Globus pallidus (tissue), 1 donor: ENCODE results near the gene LAMB4.

Source experiments
- DNase-seq: peaks from one replicate; pipeline ENCODE4 v3.0.0-alpha.2; 2015; ENCODE audit warnings: low spot score

LAMB4 gene

DNA sequence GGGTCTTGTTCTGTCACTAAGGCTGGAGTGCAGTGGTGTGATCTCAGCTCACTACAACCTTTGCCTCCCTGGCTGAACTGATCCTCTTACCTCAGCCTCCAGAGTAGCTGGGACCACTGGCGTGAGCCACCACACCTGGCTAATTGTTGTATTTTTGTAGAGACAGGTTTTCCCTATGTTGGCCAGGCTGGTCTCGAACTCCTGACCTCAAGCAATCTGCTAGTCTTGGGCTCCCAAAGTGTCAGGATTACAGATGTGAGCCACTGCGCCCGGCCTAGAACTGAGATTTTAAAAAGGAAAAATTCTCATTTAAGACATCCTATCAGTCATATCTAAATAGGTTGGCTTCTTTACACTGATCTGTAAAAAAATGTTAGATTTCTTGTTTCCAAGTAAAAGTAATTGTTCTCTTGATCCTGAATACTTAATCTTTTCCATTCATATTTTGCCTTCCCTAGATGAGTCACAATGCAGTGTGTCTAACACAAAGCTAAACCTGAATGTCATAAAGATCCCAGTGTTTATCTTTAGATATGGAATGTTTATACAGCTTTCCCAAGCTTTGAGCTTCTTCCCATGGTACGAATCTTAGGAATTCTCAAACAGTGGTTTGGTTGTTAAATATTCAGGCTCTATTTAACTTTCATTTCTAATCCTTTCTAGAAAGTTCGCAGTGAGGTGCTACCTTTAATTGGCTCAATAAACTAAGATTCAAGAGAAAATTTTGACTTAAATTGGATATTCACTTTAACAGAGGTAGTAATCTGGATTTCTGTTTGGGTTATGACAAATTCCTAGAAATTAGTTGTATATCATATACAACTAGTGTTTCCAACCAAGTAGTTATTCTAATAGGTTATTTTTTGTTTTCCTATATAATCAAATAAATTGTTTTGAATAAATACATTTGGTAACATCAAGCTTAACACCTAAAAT, 115.1 kb downstream of the LAMB4 start:
- no peak for DNase-seq

DNA sequence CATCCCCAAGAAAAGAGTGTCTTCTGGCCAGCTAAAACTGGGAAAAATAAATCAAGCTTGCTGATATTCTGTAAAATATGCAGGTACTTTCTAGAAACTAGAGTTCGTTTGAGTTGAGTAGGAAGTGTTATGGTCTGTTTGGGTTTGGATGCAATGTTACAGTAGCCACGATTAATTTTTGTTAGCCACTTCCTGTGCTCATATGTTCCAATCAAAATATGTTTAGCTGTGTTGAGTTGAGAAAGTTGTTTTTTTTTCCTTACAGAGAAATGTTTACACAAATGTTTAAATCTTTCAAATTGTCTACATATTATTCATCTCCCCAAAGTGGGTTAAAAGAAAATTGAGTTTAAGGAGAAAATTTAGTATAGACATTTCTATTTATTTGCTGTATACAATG, 115.9 kb downstream of the LAMB4 start:
- DNase-seq: no peak

DNA sequence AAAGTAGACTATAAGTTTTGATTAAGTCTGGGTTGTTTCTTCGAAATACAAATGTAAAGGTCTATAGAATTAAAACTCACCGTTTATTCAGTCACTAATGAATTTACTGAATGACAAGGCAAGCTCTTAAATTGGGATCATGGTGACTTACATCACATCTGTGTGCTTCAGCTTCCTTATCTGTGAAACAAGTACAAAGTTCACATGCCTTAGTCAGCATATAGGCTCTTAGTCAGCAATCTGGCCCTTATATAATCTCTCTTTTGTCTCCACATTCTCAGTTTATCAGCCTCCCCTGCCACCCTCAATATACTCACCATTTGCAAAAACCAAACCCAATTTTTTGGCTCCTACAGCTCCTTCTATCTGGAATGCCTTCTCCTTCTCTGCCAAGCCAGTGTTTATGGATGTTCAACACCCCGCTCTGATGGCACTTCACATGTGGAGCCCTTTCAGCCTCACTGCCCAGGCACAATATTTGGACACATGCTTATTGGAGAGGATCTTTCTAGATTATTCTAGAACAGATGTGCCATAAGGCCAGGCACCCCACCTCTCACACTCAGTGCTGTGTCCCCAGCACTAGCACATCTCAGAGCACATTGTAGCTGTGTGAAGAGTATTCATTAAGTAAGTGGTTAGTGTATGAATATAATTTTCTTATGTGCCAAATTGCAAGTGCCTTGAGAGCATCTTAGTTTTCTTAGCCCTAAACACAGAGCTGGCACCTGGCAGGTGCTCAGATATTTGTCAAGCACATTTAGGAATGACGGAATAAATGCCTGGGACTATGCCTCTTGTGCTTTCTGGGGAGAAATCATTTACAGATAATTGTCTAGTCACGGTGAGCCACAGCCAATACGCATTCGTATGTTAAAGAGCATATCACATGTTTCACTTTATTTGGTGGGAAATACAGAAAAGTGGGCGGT, 117.4 kb downstream of the LAMB4 start:
- no peak for DNase-seq

DNA sequence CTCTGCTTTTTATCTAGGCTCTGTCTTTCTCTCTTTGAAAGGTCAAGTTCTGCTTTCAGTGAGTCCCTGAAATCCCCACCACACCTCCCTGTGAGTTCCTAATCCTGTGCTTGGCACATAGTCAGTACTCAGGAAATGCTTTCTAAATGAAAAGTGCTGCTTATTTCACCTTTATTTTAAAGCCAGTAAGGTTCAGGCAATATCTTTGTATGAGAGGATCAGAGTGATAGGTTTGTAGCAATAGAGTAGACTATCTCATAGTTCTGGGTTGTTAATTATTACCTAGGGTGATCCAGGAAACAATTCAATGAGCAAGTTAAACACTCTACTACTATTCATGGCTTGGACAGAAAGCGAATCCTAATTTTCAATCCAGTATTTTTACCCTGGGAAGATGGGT, 119.8 kb downstream of the LAMB4 start:
- DNase-seq: no peak

DNA sequence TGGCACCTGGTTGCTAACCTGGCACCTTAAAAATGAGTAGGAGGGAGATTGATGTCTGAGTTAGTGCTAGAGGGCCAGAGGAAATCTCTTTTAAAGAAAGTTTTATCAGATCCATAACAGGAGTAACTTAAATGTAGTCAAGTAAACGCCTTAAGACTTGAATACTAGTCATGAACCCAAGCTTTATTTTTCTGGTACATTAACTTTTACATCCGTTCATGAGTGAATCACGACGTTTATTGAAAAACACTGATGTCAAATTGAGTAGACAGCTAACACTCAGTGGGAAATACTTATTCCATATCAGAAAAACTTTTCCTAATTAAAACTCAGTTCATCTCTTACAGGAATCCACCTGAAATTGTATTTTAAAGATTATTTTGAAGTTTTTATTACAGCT, 120.3 kb downstream of the LAMB4 start:
- no peak for DNase-seq

DNA sequence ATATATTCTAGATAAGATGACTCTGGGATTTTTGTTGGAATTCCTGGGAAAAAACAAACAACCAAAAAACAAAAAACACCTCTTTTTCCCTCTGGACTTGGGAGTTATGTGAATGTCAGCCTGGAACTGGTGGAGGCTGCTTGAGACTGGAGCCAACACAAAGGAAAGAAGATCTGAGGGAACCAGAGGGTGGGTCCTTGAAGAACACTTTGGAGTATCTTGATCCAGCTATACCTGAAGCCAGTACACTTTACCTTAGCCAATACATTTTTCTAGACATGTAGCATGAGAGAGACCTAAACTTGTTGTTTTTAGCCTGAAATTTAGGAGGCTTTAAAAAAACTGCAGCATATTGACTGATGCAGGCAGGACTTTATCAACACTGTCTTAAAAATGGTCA, 121.3 kb downstream of the LAMB4 start:
- no peak for DNase-seq

DNA sequence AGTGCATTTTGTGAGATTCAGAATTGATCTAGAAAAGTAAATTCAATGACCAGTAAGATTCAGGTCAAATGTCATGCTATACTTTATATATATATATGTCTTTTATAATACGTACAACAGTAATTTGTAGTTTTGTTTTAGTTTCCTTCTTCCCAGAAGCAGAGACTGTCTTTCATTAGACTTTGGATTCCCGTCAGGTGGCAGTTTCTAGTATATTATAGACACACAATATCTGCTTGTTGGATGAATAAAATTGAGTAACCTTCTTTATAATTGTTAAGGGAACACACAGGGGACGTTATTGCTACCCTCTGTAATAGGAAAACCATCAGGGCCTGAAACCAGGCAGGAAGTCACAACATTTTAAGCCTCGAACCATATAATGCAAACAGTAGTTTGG, 121.9 kb downstream of the LAMB4 start:
- no peak for DNase-seq

DNA sequence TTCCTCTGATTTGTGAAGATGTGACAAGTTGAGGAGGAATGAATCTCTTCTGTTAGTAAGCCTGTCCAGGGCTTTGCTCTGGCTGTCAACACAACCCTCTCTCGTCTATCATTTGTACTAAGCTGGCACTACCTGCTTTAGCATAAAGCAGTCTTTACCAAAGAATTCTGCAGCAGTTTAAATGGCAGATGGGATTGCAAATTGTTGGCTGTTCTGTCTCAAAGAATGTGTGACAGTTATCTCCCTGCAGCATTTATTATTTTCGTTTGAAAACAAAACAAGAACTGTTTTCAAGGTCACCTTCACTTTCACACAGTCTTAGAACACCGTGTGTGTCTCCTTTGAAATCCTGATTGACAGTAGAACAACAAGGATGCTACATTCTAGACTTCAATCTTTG, 122.4 kb downstream of the LAMB4 start:
- no peak for DNase-seq

DNA sequence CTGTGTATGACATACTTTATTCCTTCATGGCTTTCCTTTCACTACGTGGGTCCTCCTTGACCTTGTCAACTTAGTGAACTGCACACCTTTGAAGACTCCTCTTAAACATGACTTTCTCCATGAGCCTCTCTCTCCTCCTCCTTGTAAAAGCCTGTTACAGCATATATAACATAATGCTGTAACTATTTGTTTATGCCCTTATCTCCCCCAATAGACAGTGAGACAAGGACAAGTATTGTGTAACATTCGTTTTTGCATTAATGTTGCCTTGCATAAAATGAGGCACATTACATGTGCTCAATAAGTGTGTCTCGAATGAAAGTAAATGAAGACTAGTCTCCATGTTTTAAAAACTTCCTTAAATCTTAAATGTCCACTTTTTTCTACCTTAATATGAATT, 122.9 kb downstream of the LAMB4 start:
- no peak for DNase-seq

DNA sequence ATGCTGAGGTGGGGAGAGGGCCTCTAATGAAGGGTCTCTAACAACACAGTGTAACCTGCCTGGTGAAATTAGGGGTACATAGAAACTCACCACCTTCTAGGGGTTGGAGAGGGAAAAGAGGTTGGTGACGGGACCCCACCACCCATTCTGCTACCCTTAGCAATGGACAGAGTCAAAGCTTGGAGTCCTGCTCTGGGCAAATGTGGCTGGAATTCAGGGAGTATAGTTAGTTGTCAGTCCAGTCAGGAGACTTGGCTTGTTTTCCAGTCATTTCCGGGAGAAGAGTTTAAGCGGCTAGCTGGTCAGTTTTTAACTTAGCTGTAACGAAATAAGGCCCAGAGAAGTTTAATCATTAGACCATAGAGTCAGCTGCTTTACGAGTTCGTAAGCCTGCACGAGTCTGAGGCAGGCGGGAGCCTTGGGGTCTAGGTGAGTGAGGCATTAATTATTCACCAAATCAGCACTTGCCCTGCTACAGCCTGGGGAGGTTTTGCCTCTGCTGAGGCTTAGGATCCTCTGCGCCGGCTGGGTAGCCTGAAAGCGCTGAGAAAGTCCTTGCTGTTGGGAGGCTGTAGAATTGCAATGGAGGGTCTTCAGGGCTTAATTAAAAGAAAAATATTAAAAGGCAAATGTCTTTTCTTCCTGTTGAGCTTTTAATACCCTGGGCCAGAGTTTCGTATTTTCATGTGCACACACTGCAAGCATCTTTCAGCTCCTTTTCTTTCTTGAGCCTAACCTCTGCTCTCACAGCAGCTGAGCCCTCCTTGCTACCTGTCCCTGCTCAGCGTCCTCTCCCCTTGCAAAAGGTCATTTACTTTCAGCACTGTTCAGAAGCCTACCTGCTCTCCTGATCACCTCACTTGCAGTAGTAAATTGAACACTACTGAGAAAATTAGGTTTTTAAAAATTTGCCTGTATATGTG, 125.7 kb downstream of the LAMB4 start:
- no peak for DNase-seq

DNA sequence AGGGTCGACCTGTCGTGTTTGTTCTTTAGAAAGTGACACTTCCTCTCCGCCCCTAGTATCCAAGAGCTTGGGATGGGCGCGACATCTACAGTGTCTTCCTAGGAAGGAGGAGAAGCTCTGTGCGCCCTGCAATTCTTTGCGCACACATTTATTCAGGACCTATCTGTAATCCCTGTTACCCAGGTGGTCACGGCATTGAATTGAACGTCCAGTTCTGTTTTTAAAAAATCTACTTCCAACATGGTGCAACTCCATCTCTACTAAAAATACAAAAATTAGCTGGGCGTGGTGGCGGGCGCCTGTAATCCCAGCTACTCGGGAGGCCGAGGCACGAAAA, 126.6 kb downstream of the LAMB4 start:
- no peak for DNase-seq

DNA sequence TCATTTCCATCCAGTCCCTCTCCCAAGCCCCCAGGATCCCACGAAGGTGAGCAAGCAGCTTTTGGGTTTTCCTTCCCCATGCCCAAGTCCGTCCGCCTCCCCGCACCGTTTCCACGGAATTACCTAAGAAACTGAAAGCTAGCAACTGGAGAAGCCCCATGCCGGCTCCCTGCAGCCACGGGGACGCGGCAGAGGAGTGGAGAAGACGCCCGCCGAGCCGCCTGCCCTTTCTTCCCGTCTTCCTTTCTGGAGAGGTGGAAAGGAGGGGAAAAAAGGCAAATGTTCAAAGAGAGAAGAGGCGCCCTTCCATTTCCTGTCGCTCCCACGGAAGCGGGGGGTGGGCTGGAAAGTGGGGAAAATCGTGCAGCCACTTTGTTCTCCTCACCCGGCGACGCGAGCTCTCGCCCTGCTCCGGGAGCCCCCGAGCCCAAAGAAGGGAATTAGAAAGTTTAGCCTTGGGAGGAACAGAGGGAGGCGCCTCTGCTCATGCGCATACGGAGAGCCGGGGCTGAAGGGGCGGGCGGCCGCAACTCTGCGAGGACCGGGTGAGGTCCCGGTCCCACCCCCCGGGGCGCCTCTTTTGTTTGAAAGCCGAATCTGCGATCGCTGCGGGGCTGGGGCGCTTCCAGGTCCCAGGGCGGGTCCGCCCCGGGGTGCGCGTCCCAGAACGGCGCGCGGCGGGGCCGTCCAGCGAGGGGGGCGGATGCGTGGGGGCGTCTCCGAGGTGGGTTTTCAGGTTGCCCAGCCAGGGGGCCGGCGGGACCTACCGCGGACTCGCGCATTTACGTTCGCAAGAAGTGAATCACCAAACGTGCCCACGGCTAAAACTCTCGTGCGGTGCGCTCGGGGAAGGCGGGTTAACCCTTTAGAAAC, 127.2 kb downstream of the LAMB4 start, which contains the start of gene LAMB1:
Gene LAMB1 (minus strand): TSS at position 436 of the 873 bp plus-strand sequence. CDS start 276 bp downstream, at position 160.
- no peak for DNase-seq

DNA sequence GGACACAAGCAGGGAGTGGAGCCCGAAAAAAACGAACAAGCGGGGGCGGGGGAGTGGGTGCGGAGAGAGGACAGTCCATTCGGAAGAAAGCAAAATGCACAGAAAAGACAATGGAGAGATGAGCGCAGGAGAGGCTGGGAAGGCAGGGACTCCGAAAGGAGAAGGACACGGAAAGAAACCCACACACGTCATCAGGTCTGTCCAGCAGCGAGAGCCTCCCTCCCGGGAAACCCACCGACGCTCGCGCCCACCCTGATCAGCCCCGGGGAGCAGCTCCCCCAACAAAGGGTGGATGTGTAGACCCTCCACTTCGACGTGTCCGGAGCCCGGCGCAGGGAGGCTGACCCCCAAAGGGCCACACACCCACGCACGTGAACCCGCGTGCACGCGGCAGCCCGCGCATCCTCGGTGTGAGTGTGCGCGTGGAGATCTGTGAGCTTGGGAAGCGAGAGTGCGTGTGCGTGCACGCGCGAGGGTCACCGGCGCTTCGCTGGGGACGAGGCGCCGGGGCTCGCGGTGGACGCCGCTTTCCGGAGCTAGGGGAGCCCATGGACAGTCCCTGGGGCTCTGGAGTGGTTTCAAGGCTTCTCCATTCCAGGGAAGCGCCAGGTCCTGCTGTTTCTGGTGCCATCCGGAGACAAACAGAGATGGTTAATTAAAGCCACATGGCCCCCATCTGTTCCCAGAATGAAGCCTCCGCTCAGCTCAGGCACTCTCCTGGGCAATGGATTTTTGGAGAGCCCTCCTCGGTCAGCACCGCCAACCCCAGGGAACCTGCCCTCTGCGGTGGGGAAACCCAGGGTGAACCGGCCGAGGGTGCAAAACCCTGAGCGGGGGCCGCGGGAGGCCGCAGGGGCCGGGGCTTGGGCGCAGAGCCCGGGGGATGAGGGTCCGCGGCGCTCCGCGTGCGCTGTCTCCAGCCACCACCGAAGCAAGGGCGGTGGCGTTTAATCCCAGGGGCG, 128.1 kb downstream of the LAMB4 start:
- DNase-seq: no peak

DNA sequence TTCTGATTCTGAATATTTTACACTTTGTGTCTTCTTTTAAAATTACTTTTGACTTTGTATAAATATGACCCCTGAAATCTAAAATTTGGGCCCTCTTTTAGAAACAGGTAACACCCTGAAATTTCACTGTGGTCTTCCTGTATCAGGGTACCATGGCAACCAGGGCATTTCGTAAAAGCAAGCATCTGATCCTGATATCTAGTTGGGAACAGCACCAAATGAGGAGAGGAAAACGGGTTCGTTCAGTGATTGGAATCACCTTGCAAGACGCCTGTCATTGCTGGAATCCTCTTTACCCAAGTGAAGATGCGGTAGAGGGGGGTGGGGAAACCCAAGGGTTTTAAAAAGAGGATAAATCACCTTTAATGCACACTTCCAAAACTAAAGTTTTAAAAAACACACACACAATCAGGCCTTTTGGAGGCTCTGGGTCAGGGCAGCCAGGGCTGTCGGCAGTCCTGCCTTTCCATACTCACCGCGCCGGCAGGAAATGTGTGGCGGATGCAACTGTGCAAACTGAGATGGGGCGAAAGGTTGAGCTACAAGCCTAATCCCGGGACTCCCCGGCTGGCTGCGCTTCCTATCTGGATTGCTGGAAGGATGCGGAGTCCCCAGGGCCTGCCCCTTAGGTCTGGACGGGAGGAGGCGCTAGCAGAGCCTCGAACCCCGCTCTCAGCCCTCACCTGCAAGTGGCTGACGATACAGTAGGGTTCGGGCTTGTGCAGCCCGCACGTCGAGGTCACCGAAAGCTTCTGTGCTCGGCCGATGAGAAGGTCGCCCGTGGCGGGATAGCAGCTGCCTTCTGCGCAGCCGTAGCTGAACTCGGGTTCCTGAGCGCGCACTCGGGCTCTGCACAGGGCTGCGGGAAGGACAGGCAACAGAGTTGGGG, 129.0 kb downstream of the LAMB4 start:
- no peak for DNase-seq

DNA sequence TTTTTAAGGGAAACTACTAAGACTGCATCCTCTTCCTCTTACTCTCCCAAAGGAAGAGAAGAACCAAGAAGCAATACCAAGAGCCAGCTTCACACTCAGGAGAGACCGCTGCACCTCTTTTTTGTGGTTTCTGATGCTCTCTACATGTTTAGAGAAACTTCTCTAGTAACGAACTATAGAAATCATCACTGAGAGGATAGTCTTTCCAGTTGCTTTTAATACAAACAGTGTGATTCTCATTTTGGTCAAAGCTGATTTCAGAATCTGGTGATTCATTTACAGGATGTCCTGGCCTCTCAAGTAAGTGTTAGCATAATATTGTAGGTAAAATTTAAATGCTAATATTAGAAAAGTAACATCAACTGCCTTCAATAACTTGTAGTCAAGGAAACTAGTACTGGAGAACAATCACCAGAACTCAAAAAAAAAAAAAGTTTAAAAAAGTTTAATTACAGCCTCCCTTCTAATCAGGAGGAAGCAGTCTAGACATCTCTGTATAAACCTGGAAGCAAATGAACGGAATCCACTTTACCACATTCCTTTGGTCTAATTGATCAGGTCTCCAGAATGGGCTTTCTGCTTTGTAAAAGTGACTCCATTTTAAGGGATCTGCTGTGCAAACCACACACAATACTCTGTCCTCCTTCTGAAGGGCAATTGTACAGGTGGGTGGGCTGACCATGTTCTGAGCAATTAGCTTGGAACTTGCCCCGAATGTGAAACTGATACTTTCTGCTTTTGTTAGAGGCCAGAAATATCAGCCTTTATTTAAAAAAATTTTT, 130.2 kb downstream of the LAMB4 start:
- DNase-seq: no peak

DNA sequence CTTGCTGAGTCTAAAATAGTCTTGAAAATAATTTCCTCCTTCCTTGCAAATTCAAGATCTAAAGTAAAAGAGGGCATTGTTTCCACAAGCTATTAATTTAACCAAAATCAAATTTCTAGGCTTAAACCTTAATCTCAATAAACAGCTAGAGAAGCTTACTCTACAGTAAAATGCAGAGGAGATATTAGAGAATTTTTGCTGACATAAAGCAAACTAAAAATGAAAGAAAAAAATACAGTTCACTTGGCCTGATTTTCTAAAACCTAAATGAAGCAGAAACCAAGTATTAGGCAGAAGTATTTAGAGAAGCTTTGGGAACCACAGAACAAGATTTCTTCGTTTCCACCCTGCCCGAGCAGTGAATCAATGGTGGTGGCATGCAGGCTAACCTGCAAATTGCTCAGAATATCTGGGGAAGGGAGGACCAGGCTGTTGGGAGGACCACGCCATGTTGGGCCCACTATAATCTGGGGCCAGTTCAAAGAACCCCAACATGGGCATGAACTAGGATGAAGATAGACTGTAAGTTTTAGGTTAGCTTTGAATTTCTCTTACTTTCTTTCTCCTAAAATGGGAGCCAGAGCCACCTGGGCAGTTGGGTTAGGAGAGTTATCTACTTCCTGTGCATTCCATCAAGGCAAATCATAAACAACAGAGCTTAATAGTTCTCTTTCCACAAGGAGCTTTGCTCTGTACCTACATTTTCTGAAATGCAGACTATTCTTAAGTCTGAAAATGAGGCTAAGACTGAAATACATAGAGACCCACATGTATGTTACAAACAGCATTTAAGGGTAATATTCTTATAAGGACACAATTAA, 131.3 kb downstream of the LAMB4 start:
- no peak for DNase-seq

DNA sequence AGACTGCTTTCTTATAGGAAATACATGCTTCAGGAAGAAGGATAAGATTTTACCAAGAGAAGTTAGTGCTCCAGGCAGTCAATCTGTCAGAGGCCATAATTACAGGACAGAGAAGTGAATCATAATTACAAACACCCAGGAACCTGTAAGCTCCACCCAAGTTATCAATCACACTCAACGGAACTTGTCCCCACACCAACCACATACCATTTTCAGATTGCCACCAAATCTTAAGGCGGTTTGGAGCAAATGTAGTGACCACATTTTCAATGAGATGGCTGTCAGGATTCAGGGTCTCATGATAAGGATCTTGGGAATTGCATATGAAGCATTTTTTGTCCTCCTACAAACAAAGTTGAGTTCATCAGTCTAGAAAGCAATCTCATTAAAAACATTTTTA, 132.0 kb downstream of the LAMB4 start:
- DNase-seq: no peak
